ELF-1 (cell line): ENCODE measurements around the gene RBM3.
"Not testable (repeated sequence)": the region's sequence is repeated elsewhere in the genome, so short reads cannot be mapped to it uniquely, and the experiment has no call there.

Experiments
- DNase-seq: peaks from one replicate; pipeline ENCODE4 v3.0.0-alpha.2; 2016; ENCODE audit warnings: low read depth, low spot score

RBM3 gene

GRCh38 chrX:48574270-48575266 lies at the start of gene RBM3:
RBM3 (plus strand) TSS chrX:48574484; CDS start chrX:48575181, 697 bp downstream.
- peak; percentile 96 for DNase-seq

GRCh38 chrX:48525853-48526252 lies 48.4 kb upstream of the RBM3 start:
- not testable (repeated sequence) for DNase-seq

- no peak for DNase-seq
Observed at GRCh38 chrX:48530736-48531135, 43.5 kb upstream of the RBM3 start.

- no peak for DNase-seq
Observed at GRCh38 chrX:48531358-48531959, 42.8 kb upstream of the RBM3 start.

GRCh38 chrX:48532161-48532560 lies 42.1 kb upstream of the RBM3 start:
- DNase-seq = no peak

DNA sequence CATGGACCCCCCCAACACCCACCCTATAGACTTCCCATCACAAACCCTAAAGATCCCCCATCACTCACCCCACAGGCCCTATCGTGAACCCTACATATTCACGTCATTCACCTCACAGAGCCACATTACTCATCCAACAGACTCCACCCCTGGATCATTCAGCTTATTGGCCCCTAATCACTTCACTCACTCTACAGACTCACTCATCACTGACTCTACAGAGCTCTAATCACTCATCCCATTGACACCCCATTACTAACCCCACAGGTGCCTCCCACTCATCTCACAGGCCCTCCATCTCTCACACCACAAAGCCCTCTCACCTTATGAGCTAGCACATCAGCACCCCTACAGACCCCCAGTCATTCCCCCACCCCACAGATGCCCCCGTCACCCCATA lies 41.1 kb upstream of the RBM3 start:
- DNase-seq = no peak

DNA sequence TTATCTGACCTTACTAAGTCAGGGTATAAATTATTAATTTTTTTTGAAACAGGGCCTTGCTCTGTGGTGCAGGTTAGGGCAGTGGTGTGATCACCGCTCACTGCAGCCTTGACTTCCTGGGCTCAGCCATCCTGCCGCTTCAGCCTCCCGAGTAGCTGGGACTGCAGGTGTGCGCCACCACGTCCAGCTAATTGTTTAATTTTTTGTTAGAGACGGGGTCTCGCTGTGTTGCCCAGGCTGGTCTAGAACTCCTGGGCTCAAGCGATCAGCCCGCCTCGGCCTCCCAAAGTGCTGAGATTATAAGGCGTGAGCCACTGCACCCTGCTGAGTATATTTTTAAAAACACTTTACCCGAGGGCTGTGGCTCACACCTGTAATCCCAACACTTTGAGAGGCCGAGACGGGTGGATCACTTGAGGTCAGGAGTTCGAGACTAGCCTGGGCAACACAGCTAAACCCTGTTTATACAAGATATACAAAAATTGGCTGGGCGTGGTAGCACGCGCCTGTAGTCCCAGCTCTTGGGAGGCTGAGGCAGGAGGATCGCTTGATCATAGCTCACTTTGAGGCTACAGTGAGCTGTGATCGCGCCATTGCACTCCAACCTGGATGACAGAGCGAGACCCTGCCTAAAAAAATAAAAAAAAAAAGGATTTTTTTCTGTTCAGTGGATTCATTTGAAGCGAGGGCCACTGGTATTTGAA lies 35.5 kb upstream of the RBM3 start:
- no peak for DNase-seq

DNA sequence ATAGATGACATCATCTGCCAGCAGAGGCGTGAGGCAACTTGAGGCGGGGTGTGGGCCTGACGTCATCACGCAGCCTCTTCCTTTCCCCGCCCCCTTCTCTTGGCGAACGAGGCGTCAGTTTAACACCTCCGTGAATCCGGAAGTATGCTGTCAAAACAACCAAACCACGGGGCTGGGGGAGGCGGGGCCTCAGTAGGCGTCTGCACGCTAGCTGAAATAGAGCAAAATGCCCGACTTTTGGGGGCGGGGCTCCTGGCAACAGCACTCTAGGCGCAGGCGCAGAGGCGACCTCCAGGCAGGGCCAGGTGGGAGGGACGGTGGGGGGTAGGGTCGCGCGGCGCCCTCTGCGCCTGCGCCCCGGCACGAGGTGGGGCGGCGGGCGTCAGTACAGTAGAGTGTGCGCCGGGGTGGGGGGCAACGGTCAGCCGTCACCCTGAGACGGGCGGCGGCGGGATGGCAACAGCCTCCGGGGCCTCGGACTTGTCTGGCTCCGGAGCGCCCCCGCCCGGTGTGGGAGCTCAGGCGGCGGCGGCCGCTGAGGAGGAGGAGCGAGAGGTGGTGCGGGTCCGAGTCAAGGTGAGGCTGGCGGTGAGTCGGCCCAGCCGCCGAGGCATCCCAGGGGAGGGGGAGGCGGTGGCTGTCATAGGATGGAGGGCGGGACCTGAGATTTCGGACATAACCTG lies 34.8 kb upstream of the RBM3 start, which contains the start of gene TBC1D25:
Gene TBC1D25 (plus strand): TSS at position 370 of the 683 bp plus-strand sequence. CDS start 84 bp downstream, at position 454.
- peak; percentile 100 for DNase-seq

GRCh38 chrX:48540028-48540375 lies 34.3 kb upstream of the RBM3 start:
- DNase-seq = no peak

DNA sequence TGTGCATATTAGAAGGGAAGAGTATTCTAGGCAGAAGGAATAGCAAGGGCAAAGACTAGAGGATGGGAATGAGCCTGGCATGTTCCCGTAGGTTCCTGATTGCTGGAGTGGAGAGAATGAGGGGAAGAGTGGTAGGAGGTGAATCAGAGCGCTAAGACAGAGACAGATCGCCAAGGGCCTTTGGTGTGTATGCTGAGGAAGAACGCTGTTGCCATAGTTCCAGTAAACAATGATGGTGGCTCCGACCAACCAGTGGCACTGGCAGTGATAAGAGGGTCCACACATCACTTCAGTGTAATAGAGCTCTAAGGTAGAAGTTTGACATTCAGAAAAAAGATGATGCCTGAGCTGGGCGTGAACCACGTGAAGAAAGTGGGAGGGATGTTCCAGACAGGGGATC lies 33.8 kb upstream of the RBM3 start:
- DNase-seq = peak; percentile 31

DNA sequence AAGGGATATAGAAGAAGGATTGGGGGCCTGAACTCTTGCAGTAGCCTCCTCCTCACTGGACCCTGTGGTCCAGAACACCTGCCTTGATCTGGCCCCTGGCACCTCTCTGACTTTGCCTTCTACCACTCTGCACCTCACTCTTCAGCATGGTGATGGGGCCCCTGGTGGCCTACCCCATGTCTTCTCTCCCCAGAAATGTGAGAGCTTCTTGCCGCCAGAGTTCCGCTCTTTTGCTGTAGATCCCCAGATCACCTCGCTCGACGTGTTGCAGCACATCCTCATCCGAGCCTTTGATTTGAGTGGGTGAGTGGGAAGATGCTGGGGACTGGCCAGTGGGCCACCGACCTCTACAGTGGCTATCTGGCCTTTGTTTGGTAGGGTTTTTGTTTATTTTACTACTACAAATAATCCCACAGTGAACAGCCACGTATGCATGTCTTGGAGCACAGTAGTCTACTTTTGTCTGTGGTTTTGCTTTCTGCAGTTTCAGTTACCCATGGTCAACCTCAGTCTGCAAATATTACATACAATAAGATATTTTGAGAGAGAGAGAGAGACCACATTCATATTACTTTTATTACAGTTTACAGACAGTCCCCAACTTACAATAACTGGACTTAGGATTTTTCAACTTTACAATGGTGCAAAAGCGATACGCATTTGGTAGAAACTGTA lies 33.0 kb upstream of the RBM3 start:
- no peak for DNase-seq

DNA sequence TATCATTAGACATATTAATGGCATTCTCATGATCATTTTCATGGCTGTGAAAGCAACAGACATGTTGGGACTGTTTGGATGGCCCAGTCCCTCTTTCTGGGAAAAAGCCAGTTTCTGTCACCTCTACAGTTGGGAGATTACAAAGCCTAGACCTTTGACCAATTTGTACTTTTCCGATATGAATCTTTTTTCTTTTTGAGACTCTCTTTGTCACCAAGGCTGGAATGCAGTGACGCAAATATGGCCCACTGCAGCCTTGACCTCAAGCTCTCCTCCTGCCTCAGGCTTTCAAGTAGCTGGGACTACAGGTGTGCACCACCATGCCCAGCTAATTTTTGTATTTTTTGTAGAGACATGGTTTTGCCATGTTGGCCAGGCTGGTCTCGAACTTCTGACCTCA lies 25.4 kb upstream of the RBM3 start:
- DNase-seq = no peak

DNA sequence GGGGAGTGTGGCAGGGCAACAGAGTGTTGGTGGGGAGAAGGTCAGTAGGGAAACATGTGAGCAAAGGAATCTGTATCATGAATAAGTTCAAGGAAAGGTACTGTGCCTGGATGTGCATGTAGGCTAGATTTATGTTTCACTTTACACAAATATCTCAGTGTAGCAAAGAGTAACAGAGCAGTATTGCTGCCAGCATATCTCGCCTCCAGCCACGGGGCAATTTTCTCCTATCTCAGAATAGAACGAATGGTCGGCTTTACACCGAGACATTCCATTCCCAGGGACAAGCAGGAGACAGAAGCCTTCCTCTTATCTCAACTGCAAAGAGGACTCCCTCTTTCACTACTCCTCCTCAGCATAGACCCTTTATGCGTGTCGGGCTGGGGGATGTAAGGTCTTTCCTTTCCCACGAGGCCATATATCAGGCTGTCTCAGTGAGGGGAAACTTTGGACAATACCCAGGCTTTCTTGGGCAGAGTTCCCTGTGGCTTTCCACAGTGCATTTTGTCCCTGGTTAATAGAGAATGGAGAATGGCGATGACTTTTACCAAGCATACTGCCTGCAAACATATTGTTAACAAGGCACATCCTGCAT lies 18.5 kb upstream of the RBM3 start:
- not testable (repeated sequence) for DNase-seq

GRCh38 chrX:48558271-48558670 lies 16.0 kb upstream of the RBM3 start:
- DNase-seq = no peak

- no peak for DNase-seq
Observed at GRCh38 chrX:48559636-48560035, 14.6 kb upstream of the RBM3 start.

DNA sequence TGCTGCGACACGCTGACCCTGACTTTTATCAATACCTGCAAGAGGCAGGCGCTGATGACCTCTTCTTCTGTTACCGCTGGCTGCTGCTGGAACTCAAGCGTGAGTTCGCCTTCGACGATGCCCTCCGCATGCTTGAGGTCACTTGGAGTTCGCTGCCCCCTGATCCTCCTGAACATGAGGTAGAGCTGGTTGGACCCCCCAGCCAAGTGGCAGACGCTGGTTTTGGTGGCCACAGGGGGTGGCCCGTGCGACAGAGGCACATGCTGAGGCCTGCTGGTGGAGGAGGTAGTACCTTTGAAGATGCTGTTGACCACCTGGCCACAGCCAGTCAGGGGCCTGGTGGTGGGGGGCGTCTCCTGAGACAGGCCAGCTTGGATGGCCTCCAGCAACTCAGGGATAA lies 14.2 kb upstream of the RBM3 start:
- DNase-seq = no peak

GRCh38 chrX:48560681-48561080 lies 13.6 kb upstream of the RBM3 start:
- DNase-seq = no peak

GRCh38 chrX:48569958-48570357 lies 4.3 kb upstream of the RBM3 start:
- DNase-seq = no peak

- peak; percentile 68 for DNase-seq
Observed at GRCh38 chrX:48573690-48574269, 504 bp upstream of the RBM3 start.

DNA sequence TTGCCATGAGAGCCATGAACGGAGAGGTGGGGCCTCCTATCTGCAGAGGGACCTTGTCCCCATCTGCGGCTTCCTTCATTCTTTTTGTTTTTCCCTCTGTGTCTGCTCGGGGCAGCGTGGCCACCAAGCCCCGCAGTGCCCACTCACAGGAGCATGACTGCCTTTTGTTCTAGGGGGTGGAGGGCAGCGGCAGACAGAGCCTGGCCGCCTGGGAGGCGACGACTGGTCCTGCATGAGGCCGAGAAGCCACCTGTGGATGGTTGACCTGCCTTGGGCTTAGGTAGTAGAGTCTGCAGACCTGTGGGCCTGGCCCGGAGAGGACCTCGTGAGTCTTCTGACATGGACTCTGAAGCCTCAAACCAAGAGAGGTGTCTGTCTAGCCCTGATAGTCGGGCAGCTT lies 1.4 kb downstream of the RBM3 start:
- DNase-seq = no peak
